ENCODE measurements around the gene DERA. TPM values are rescaled to one million over a fixed set of nuclear protein-coding genes. Genes with fewer than 3 reads are reported as not detected.

Gene DERA
- total and polyA plus RNA-seq, 9 of the 15 experiments (the other 6 are each of a cell fraction or from before 2014, with no cell fraction given) = 5.5 to 15.5 (median 7.8) TPM

DNA sequence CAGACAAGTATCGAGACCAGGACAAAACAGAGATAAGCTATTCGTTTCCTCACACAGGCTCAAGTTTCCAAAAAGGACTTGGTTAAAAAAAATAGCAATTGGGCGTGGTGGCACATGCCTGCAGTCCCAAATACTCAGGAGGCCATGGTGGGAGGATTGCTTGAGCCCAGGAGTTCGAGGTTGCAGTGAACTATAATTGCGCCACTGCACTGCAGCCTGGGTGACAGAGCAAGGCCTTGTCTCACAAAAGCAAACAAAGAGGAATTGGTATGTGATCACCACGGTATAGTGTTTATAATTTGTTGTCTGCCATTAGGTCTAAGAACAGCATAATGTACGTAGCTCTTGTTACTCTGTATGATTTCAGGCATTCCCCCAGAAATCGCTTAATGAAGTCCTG, 175.3 kb downstream of the DERA start:
- H3K27ac ChIP-seq (ENCODE audit: extremely low read depth, low read depth, low read length) = no peak overlapping the region
- POLR2A ChIA-PET = interaction anchor here (0.9 kb wide), 1 partner anchor 16 kb away, joined by 3 read pairs; no protein-coding TSS in a partner anchor
- H3K4me1 ChIP-seq (replicated peaks in 1 of 2; ENCODE audit: control insufficient read depth in 2 of 2, insufficient read depth in 2 of 2, low read length in 2 of 2) = no peaks in the 10 kb centered on the region
- ATAC-seq = no peak
- H2AFZ ChIP-seq (ENCODE audit: low read depth, low read length) = no peak overlapping the region
- H3K27me3 ChIP-seq (ENCODE audit: control insufficient read depth in 2 of 2, insufficient read depth in 2 of 2, low read length in 2 of 2) = no peaks in the 10 kb centered on the region
- H3K9me3 ChIP-seq (replicated peaks; ENCODE audit: control insufficient read depth, insufficient read depth, low read depth, low read length) = no peaks in the 10 kb centered on the region
- DNase-seq (ENCODE audit: extremely low read depth in 1 of 4, low spot score in 3 of 4) = no peak
- H3K4me2 ChIP-seq (ENCODE audit: insufficient read depth, low read length) = no peak overlapping the region
- no peak for TF ChIP-seq ZNF766 (CRISPR knock-in tag; conservative IDR thresholded peaks at IDR 0.05)
- no peaks in the 10 kb centered on the region for H3K36me3 ChIP-seq (ENCODE audit: control insufficient read depth, insufficient read depth, low read length)
- 4% methylated on average over 8 of the region's 8 CpGs for WGBS (ENCODE audit: insufficient coverage, low coverage, missing lambda C conversion rate)
- no peak for FAIRE-seq
- BruUV-seq (replicated peaks) = no TSS peak
- H4K20me1 ChIP-seq (replicated peaks; ENCODE audit: control insufficient read depth, insufficient read depth, low read length) = no peaks in the 10 kb centered on the region
- in situ Hi-C loops (cut with MboI) = no loop called here
- H3K9me1 ChIP-seq (ENCODE audit: control insufficient read depth, insufficient read depth, low read length) = no peaks in the 10 kb centered on the region
- CTCF ChIA-PET (ENCODE audit: low intra/inter-chr PET ratio) = no interaction called here
- no peak overlapping the region for H3K9ac ChIP-seq (ENCODE audit: insufficient read depth in 1 of 2, low read depth in 2 of 2, low read length in 2 of 2)
- intact Hi-C loops (cut with micrococcal nuclease) = no loop called here
- H3K79me2 ChIP-seq (ENCODE audit: control insufficient read depth, insufficient read depth, low read length) = no peaks in the 10 kb centered on the region
- no peak overlapping the region for H3K4me3 ChIP-seq

DNA sequence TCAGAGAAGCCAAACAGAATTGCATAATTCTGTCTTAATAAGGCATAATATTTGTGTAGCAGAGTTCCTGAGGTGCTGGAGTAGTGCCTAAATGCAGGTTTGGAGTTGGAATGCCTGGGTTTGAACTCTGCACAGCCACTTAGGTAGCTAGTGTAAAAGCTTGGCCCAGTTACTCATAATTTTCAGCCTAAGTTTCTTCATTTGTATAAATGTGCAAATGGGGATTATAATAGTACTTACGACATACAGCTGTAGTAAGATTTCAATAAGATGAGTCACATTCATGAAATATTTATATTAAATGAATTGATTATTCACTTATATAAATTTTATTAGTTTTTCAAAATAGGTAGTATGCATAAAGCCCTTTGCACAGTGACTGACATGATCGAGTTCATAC, 175.8 kb downstream of the DERA start:
- in situ Hi-C loops (cut with MboI) = no loop called here
- ChIA-PET POLR2A (no interaction called here), CTCF (ENCODE audit: low intra/inter-chr PET ratio) (no interaction called here)
- BruUV-seq (replicated peaks) = no TSS peak
- no peaks in the 10 kb centered on the region for H3K36me3 ChIP-seq (ENCODE audit: control insufficient read depth, insufficient read depth, low read length)
- H3K79me2 ChIP-seq (ENCODE audit: control insufficient read depth, insufficient read depth, low read length) = no peaks in the 10 kb centered on the region
- no peak overlapping the region for H3K27ac ChIP-seq (ENCODE audit: extremely low read depth, low read depth, low read length)
- H3K4me3 ChIP-seq = no peak overlapping the region
- H3K9me1 ChIP-seq (ENCODE audit: control insufficient read depth, insufficient read depth, low read length) = no peaks in the 10 kb centered on the region
- H2AFZ ChIP-seq (ENCODE audit: low read depth, low read length) = no peak overlapping the region
- H3K9me3 ChIP-seq (replicated peaks; ENCODE audit: control insufficient read depth, insufficient read depth, low read depth, low read length) = no peaks in the 10 kb centered on the region
- intact Hi-C loops (cut with micrococcal nuclease) = no loop called here
- FAIRE-seq (no peak), DNase-seq (ENCODE audit: extremely low read depth in 1 of 4, low spot score in 3 of 4) (no peak), ATAC-seq (no peak)
- H3K4me2 ChIP-seq (ENCODE audit: insufficient read depth, low read length) = no peak overlapping the region
- H3K27me3 ChIP-seq (ENCODE audit: control insufficient read depth in 2 of 2, insufficient read depth in 2 of 2, low read length in 2 of 2) = no peaks in the 10 kb centered on the region
- no peak overlapping the region for H3K9ac ChIP-seq (ENCODE audit: insufficient read depth in 1 of 2, low read depth in 2 of 2, low read length in 2 of 2)
- no peaks in the 10 kb centered on the region for H4K20me1 ChIP-seq (replicated peaks; ENCODE audit: control insufficient read depth, insufficient read depth, low read length)
- H3K4me1 ChIP-seq (replicated peaks in 1 of 2; ENCODE audit: control insufficient read depth in 2 of 2, insufficient read depth in 2 of 2, low read length in 2 of 2) = no peaks in the 10 kb centered on the region
- 5% methylated on average over 2 of the region's 2 CpGs for WGBS (ENCODE audit: insufficient coverage, low coverage, missing lambda C conversion rate)
- TF ChIP-seq HNRNPLL (IDR thresholded peaks at IDR 0.05; ENCODE audit: low read depth, low read length, poor library complexity, severe bottlenecking) (no peak), NCOA4 (IDR thresholded peaks at IDR 0.05; ENCODE audit: partially characterized antibody) (no peak), ZNF551 (CRISPR knock-in tag; IDR thresholded peaks at IDR 0.05) (no peak), TSHZ1 (CRISPR knock-in tag; IDR thresholded peaks at IDR 0.05) (no peak), RFX1 (IDR thresholded peaks at IDR 0.05) (no peak)
- TF ChIP-seq, protein P1, sequence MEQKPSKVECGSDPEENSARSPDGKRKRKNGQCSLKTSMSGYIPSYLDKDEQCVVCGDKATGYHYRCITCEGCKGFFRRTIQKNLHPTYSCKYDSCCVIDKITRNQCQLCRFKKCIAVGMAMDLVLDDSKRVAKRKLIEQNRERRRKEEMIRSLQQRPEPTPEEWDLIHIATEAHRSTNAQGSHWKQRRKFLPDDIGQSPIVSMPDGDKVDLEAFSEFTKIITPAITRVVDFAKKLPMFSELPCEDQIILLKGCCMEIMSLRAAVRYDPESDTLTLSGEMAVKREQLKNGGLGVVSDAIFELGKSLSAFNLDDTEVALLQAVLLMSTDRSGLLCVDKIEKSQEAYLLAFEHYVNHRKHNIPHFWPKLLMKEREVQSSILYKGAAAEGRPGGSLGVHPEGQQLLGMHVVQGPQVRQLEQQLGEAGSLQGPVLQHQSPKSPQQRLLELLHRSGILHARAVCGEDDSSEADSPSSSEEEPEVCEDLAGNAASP (IDR thresholded peaks at IDR 0.05) = no peak
- TF ChIP-seq, protein P2, sequence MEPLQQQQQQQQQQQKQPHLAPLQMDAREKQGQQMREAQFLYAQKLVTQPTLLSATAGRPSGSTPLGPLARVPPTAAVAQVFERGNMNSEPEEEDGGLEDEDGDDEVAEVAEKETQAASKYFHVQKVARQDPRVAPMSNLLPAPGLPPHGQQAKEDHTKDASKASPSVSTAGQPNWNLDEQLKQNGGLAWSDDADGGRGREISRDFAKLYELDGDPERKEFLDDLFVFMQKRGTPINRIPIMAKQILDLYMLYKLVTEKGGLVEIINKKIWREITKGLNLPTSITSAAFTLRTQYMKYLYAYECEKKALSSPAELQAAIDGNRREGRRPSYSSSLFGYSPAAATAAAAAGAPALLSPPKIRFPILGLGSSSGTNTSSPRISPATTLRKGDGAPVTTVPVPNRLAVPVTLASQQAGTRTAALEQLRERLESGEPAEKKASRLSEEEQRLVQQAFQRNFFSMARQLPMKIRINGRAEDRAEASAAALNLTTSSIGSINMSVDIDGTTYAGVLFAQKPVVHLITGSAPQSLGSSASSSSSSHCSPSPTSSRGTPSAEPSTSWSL (CRISPR knock-in tag; IDR thresholded peaks at IDR 0.05; ENCODE audit: borderline replicate concordance) = no peak

Measured in K562 (cell line).